ENCODE results near the gene CD8B.
"Not testable (repeated sequence)": the region's sequence is repeated elsewhere in the genome, so short reads cannot be mapped to it uniquely, and the experiment has no call there.

Gene CD8B

DNA sequence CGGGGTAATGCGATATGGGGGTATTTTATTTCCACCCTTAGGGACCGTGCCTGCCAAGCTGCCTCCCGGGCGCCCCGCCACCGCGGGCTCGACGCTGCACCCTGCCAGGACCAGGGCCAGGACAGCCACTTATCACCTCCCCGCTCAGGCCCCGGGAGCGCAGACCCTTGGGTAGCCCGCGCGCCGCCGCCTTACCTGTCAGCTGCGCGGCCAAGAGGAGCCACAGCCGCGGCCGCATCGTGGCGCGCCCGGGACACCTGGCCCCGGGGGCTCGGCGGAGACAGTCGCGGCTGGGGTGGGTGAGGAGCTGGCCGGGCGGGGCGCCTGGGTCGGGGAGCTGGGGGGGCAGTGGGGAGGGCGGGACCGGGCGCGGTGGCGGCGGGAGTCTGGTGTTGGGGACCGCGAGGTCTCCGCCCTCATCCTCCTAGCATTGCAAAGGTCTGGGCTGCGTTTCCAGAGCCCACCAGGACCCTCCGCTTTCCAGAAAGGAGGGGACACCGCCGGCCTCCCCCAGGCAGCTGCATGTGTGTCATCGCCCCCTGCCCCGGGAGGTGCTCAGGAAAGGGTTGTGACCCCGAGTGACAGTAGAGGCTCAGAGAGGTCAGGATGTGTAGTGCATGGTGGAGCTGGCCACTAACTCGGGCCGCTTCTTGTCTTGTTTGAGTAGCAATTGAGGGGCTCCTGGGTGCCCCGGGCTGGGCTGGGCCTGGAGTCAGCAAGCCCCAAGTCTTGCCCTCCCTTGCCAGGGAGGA, at the start of gene CD8B:
TSS of gene CD8B (minus strand) at position 259 of the 752 bp plus-strand sequence. CDS start at position 238, 21 bp downstream.
- DNase-seq (ENCODE audit: low spot score) = not testable (repeated sequence)

DNA sequence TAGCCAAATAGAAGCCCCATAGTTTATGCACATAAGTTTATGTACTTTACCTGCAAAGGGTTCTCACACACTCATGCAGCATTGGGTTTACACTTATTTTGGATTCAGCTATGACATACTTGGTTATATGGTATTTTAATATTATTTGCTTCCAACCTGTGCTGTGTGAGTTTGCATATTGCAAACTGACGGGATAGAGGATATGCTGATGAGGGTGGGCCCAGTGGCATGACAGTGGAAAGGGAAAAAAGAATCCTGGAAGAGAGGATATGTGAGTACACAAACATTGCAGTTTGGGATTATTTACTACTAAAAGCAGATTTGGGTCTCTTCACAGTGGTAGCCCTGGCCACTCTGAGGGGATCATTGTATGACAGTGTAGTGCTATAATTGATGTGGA, 44.2 kb upstream of the CD8B start:
- not testable (repeated sequence) for DNase-seq (ENCODE audit: low spot score)

DNA sequence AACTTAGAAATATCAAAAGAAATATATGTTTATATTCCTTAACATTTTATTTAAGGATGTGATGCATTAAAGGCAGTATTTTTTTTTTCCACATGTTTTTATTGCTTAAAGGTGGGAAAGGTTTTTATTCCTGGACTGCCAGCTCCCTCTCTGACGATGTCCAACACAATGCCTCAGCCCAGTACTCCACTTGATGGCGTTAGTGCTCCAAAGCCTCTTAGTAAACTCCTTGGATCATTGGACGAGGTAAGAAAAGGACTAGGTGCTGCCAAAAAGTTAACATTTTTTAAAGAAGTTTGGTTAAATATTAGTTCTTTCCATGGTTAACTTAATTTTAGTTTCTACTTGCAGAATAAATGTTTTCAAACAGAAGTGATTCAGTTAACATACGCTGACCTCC, 39.0 kb upstream of the CD8B start:
- DNase-seq (ENCODE audit: low spot score) = not testable (repeated sequence)

DNA sequence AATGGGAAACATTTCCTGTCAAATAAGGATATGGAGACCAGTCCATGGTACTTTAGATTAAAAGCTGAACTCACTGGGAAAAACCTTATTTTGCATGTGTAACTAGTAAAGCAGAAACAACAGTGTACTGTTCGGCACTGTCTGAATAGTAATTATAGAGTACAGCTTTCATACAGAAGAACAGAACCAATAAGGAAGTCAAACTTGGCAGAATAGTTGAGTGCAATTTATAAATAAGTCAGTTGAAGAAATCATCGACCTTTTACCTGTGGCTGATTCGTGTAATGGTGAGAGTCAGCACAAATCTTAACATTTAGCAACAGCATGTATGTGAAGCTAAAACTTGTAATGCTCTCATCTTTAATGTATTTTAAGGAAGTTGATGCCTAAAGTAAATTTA, 24.3 kb upstream of the CD8B start:
- DNase-seq (ENCODE audit: low spot score) = not testable (repeated sequence)

GRCh38 chr2:86882865-86883264, 21.2 kb upstream of the CD8B start:
- not testable (repeated sequence) for DNase-seq (ENCODE audit: low spot score)

DNA sequence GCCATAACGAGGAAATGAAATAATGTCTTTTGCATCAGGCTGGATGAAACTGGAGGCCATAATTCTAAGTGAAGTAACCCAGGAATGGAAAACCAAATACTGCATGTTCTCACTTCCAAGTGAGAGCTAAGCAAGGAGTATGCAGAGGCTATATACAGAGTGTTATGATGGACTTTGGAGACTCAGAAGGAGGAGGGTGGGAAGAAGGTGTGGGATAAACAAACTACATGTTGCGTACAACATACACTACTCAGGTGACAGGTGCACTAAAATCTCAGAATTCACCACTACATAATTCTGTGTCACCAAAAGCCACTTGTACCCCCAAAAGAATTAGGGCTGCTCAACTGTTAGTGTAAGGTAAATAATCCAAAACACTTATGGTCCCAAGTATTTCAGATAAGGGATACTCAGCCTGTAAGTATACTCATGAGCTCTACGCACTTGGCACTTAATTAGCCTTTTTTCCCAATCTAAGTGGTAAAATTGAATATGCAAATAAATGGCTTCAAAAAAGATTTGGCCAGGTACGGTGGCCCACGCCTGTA, 20.5 kb upstream of the CD8B start:
- not testable (repeated sequence) for DNase-seq (ENCODE audit: low spot score)

DNA sequence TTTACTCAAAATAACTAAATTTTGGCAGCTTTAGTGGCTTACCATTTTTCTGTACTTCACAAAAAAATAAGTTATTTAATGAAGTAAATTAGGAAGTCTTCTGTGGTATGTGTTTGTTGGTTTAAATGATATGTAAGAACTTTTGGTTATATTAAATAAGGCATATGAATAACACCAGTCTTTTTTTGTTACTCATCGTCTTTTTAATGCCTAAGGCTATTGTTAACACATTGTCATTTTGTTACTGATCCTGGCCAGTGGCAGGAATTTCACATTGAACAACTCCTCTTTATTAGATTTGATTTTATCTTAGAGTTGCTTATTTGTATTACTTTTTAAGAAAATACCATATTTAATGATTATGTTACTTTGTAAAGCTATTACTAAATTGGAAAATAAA, 17.3 kb upstream of the CD8B start:
- not testable (repeated sequence) for DNase-seq (ENCODE audit: low spot score)

GRCh38 chr2:86870941-86871340, 9.3 kb upstream of the CD8B start:
- DNase-seq (ENCODE audit: low spot score) = not testable (repeated sequence)

DNA sequence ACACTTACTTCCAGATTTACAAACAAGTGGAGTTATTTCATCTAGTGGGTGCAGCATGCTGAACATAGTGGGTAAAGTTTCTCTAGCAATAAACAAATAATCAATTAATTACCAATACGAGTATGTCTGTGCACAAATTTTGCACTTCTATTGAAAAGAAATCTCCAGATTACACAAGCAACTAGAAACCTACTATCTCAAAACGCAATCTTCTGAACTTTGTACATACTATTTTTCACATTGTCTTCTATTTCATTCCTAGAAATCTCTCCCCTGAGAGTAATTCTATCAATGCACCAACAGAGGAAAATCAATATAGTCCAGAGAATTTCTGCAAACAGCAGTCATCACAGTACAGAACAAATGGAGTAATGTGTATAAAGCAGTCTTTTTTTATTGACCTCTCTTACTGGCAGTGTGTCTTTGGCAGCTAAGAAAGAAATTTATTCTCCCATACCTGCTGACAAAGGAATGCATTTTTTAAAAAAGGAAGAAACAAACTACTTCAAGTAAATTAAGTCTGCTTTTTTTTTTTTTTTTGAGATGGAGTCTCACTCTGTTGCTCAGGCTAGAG, 7.3 kb upstream of the CD8B start:
- not testable (repeated sequence) for DNase-seq (ENCODE audit: low spot score)

- not testable (repeated sequence) for DNase-seq (ENCODE audit: low spot score)
Observed at GRCh38 chr2:86862380-86862703, 656 bp upstream of the CD8B start.

GRCh38 chr2:86861175-86861574, 511 bp downstream of the CD8B start:
- DNase-seq (ENCODE audit: low spot score) = not testable (repeated sequence)

GRCh38 chr2:86860573-86860972, 1.1 kb downstream of the CD8B start:
- DNase-seq (ENCODE audit: low spot score) = not testable (repeated sequence)

GRCh38 chr2:86857688-86858087, 4.0 kb downstream of the CD8B start:
- DNase-seq (ENCODE audit: low spot score) = not testable (repeated sequence)

GRCh38 chr2:86856498-86856897, 5.2 kb downstream of the CD8B start:
- DNase-seq (ENCODE audit: low spot score) = not testable (repeated sequence)

DNA sequence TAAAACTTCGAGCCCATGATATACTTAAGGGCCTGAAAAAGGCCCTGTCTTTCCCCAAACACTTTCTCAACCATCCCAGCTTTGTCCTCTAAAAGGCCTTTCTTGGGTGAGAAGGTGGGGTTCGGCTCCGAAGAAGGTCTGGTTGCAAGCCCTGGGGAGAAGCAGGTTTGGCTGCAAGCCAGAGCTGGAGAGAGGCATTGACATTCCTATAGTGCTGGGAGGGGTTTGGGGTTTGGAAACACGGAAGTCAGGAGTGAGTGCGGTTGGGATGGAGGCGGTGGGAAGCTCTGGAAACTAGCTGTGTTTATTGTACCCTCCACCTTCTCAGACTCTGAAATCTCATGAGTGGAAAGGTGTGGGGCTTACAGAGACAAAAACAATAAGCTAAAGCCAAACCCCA, 5.7 kb downstream of the CD8B start:
- DNase-seq (ENCODE audit: low spot score) = not testable (repeated sequence)

- DNase-seq (ENCODE audit: low spot score) = not testable (repeated sequence)
Observed at GRCh38 chr2:86851581-86851980, 10.1 kb downstream of the CD8B start.

- DNase-seq (ENCODE audit: low spot score) = not testable (repeated sequence)
Observed at GRCh38 chr2:86842607-86843234, 19.0 kb downstream of the CD8B start.

GRCh38 chr2:86841330-86841729, 20.4 kb downstream of the CD8B start:
- DNase-seq (ENCODE audit: low spot score) = not testable (repeated sequence)

- not testable (repeated sequence) for DNase-seq (ENCODE audit: low spot score)
Observed at GRCh38 chr2:86839871-86840548, 21.7 kb downstream of the CD8B start.

DNA sequence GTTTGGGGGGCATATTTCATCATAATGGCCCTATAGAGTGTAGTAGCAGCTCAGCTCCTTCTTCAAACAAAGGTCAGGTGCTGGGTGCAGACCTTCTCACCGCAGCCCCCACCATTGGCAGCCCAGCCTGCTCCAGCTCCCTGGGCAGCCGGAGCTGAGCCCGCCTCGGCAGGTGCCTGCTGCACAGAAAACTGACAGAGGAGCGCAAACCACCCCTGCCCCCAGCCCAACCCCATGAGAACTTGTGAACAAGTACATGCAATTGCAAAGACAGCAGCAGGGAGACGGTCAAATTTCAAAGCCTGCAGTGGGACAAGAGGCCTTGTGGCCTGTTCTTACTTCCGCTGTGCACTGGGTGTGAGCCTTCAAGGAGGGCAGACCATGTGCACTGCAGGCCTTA, 22.2 kb downstream of the CD8B start:
- DNase-seq (ENCODE audit: low spot score) = not testable (repeated sequence)

GRCh38 chr2:86837714-86838113, 24.0 kb downstream of the CD8B start:
- DNase-seq (ENCODE audit: low spot score) = not testable (repeated sequence)
